Fibroblast of the aortic adventitia (primary cell): ENCODE results near the gene MVB12B. TPM values are rescaled to one million over a fixed set of nuclear protein-coding genes. Genes with fewer than 3 reads are reported as not detected.
"Not testable (repeated sequence)": the region's sequence is repeated elsewhere in the genome, so short reads cannot be mapped to it uniquely, and the experiment has no call there.

ENCODE experiments used
- DNase-seq: peaks from one replicate; pipeline ENCODE4 v3.0.0-alpha.2; 2010; ENCODE audit warnings: low read depth
- H3K4me3 ChIP-seq: 2 replicates; pipeline ENCODE4 v1.5.1; 2011; ENCODE audit warnings: low read depth, mild to moderate bottlenecking, control low read depth, low read length, moderate library complexity
- total RNA-seq: library from RNA; depleted of rRNA; stranded (reverse); fragments of >200 nt; gene quantifications from 2 replicates; pipeline ENCODE4 v1.2.3, GENCODE V29; 2012; ENCODE audit warnings: low replicate concordance
- TF ChIP-seq, protein P1 (sequence below): IDR thresholded peaks from 2 replicates; pipeline ENCODE4 v1.5.1; 2011; ENCODE audit warnings: mild to moderate bottlenecking, low read length, control low read depth, inconsistent platforms; ENCODE audit not compliant: insufficient read depth

The MVB12B gene
- total RNA-seq, 1 donor, result 3.5 TPM

DNA sequence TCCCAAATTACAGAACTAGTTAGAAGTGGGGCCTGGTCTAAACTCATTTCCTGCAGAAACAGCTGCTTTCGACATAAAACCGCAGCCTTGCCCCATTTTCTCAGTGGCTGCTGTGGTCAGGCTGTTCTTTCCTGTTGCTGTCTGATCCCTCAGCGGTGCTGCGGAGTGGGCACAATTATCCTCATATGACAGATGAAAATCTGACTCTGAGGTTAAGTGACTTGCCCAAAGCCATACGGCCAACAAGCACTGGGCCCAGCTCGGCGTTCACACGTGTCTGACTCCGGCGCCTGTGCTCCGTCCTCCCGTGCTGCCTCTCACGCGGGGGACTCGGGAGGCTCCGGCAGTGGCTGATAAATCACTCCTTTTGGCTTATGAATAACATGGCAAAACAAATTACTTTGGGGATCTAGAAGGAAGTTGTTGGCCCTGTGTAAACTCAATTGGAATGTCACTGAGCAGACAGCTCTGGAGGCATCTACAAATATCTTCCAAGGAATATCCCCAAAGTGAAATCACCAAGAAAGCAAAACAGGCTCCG, 144.5 kb downstream of the MVB12B start:
- peak; percentile 42 for DNase-seq
- no peak overlapping the region for H3K4me3 ChIP-seq
- TF ChIP-seq, protein P1, sequence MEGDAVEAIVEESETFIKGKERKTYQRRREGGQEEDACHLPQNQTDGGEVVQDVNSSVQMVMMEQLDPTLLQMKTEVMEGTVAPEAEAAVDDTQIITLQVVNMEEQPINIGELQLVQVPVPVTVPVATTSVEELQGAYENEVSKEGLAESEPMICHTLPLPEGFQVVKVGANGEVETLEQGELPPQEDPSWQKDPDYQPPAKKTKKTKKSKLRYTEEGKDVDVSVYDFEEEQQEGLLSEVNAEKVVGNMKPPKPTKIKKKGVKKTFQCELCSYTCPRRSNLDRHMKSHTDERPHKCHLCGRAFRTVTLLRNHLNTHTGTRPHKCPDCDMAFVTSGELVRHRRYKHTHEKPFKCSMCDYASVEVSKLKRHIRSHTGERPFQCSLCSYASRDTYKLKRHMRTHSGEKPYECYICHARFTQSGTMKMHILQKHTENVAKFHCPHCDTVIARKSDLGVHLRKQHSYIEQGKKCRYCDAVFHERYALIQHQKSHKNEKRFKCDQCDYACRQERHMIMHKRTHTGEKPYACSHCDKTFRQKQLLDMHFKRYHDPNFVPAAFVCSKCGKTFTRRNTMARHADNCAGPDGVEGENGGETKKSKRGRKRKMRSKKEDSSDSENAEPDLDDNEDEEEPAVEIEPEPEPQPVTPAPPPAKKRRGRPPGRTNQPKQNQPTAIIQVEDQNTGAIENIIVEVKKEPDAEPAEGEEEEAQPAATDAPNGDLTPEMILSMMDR, result no peak

DNA sequence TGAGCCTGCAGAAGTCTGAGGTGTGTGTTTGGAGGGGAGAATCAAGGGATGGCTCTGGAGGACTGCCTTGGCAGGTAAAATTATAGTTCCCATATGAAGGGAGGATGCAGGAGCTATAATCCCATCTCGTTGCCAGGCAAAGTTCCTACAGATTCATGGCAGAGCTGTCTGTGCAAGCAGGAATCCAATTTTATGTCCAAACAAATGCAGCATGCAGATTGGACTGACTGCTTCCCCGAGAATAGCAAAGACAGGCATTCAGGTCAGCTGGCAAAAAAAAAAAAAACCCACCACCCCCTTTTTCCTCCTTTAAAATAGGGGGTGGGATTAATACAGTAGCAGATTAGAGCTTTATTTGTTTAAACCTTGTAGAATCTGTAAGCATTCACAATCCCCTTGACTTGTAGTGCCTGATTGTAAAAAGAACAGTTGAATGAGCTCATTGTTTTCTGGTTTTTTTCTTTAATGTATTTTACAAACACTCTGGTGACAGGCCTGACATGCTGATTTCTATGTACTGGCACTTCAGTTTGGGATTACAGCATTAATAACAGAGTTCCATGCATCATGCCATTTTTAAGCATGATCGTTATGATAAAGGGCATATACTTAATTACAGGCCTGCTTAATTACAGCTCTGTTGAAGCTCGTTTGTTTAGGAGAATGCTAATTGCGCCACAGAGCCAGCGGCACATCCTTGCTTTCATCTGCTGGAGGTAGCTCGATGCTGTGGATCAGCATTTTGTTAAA, 145.7 kb downstream of the MVB12B start:
- TF ChIP-seq, protein P1, result no peak

DNA sequence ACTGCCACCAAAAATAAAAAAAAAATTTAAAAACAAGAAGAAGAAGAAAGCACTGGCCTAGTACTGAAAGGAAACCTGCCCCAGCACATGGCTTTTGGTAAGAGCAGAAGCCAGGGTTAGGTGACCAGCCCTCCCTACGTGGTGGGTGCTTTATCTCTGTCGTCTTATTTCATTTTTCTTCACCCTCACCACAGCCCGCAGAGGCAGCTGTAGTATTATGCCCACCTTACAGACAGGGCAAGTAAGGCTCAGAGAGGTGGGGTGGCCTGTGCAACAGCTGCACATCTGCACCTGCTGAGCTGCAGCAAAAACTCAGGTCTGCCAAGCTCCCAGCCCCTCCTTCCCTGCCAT, 146.3 kb downstream of the MVB12B start:
- H3K4me3 ChIP-seq, result no peak overlapping the region
- TF ChIP-seq, protein P1, result no peak
- DNase-seq, result no peak

More for the DNA sequence above, 145.7 kb downstream of the MVB12B start:
- no peak for DNase-seq
- H3K4me3 ChIP-seq, result no peak overlapping the region

DNA sequence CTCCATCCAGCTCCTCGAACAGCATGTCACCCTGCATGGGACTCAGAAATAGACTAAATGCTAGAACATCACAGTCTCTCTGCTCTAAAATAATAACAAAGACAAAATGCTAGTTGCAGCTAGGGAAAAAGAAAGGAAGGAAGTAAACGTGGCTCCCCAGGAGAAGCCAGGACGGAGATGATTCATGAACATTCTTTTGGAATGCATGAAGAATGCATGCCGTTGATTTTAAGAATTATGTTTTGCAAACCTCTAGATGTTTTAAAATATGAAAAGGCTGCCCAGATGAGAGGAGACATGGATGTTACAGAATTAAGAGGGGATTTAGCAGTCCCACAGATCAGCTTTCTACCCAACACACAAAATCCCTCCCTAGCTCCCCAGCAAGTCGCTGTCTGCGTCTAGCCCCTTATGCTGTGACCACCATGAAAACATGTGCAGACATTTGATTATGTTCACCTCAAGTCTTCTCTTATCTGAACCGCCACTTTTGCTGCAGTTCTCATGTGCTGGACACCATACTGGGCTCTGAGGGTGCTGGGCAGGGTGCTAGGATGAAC, 147.7 kb downstream of the MVB12B start:
- TF ChIP-seq, protein P1, result no peak
- H3K4me3 ChIP-seq, result no peak overlapping the region
- DNase-seq, result peak; percentile 60

DNA sequence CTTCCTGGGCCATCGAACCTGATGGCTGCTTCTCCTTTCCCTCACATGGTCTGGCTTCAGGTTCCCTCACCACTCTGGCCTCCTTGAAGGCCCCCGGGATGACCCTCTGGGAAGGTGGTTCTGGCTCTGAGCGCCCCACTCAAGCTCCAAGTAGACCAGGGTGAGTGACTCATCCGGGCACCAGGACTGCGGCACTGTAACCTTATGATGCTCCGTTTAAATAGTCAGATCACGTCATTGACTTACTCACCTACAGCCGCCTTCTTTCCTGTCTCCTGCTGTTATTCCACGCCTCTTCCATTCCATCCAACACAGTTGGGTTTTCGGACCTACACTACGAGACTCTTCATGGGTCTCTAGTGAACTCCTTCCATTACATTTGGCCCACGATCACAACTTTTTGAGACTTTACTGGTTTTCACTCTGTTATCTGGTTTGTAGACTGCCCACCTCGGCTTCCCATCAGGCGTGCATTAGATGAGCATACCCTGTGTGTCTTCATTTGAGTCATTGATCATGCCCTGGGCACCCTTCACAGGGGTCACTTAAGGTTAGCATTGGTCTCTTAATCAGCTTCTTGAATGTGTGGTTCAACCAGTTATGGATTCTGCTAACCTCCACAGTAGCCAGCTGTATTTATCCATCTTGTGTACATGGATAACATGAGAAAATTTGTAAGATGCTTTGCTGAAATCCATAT, 148.3 kb downstream of the MVB12B start:
- no peak overlapping the region for H3K4me3 ChIP-seq
- peak; percentile 18 for DNase-seq
- TF ChIP-seq, protein P1, result no peak

DNA sequence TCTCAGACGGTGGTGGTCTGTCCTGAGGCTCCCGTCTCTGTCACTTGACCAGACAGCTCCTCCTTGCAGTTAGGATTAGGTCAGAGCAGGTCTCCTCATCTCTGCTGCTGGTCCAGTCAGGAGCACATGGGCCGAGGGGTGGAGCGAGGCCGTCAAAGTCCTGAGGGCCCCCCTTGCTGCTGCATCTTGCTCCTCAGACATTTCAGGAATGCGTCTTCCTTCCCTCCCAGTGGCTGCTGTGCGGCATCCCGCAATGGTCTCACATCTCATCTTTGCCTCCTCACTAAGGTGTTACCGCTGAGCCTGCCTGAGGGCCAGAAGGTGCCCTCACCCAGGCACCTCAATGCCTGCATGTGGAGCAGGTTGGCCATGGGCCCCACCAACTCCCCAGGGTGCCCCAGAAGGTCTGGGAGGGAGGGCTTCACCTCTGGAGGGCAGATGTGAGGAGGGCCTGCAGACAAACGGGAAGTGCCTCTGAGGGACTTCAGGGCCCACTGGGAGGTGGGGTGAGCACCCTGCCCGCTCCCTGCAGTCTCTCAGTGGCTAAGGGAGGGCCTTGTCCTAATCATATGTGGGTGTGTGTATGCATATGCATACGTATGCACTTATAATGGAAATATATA, 149.4 kb downstream of the MVB12B start:
- DNase-seq, result no peak
- TF ChIP-seq, protein P1, result no peak
- H3K4me3 ChIP-seq, result no peak overlapping the region

DNA sequence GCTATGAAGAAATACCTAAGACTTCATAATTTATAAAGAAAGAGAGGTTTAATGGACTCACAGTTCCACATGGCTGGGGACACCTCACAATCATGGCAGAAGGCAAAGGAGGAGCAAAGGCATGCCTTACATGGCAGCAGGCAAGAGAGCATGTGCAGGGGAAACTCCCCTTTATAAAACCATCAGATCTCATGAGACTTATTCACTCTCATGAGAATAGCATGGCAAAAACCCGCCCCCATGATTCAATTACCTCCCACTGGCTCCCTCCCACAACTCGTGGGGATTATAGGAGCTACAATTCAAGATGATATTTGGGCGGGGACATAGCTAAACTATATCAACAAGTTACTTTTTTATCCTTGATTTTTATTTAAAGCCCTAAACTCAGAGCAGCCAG, 150.8 kb downstream of the MVB12B start:
- DNase-seq, H3K4me3 ChIP-seq: not testable (repeated sequence)
